ES-I3 (cell line): ENCODE data around the gene FAM107B.
"Not testable (repeated sequence)": the region's sequence is repeated elsewhere in the genome, so short reads cannot be mapped to it uniquely, and the experiment has no call there.

ENCODE experiments used
- H3K36me3 ChIP-seq: 2 replicates; pipeline ENCODE4 v1.6.1; 2013; ENCODE audit warnings: mild to moderate bottlenecking, low read length, control low read depth, moderate library complexity; ENCODE audit not compliant: insufficient read depth
- H3K4me1 ChIP-seq: 2 replicates; pipeline ENCODE4 v1.6.1; 2013; ENCODE audit warnings: mild to moderate bottlenecking, control low read depth, low read length; ENCODE audit not compliant: insufficient read depth
- H3K9ac ChIP-seq: 2 replicates; pipeline ENCODE4 v1.6.1; 2013; ENCODE audit warnings: low read depth, mild to moderate bottlenecking, low read length, moderate library complexity
- H3K9me3 ChIP-seq: 2 replicates; pipeline ENCODE4 v1.6.1; 2013; ENCODE audit warnings: mild to moderate bottlenecking, low read length, moderate library complexity; ENCODE audit not compliant: control insufficient read depth, insufficient read depth

Gene FAM107B

GRCh38 chr10:14661818-14662217 lies 112.9 kb downstream of the FAM107B start:
- Histone ChIP-seq H3K4me1 (no peaks in the 10 kb centered on the region), H3K9me3 (no peaks in the 10 kb centered on the region), H3K36me3 (no peaks in the 10 kb centered on the region), H3K9ac (no peak overlapping the region)

DNA sequence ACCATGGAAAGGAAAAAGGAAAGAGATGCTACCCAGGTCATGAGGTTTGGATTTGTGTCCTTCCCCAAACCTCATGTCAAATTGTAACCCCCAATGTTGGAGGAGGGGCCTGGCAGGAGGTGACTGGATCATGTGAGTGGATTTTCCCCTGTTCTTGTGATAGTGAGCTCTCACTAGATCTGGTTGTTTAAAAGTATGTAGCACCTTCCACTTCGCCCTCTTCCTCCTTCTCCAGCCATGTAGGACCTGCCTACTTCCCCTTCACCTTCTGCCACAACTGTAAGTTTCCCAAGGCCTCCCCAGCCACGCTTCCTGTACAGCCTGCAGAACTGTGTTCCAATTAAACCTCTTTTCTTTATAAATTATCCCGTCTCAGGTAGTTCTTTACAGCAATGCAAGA lies 113.9 kb downstream of the FAM107B start:
- Histone ChIP-seq H3K9ac (no peak overlapping the region), H3K9me3 (no peaks in the 10 kb centered on the region), H3K4me1 (no peaks in the 10 kb centered on the region), H3K36me3 (no peaks in the 10 kb centered on the region)

- H3K9ac ChIP-seq, result no peak overlapping the region
- H3K4me1 ChIP-seq, result no peaks in the 10 kb centered on the region
- H3K9me3 ChIP-seq, result no peaks in the 10 kb centered on the region
- no peaks in the 10 kb centered on the region for H3K36me3 ChIP-seq
Observed at GRCh38 chr10:14659626-14660196, 115.0 kb downstream of the FAM107B start.

GRCh38 chr10:14659137-14659536 lies 115.6 kb downstream of the FAM107B start:
- H3K9ac ChIP-seq, H3K9me3 ChIP-seq, H3K4me1 ChIP-seq, H3K36me3 ChIP-seq: not testable (repeated sequence)

DNA sequence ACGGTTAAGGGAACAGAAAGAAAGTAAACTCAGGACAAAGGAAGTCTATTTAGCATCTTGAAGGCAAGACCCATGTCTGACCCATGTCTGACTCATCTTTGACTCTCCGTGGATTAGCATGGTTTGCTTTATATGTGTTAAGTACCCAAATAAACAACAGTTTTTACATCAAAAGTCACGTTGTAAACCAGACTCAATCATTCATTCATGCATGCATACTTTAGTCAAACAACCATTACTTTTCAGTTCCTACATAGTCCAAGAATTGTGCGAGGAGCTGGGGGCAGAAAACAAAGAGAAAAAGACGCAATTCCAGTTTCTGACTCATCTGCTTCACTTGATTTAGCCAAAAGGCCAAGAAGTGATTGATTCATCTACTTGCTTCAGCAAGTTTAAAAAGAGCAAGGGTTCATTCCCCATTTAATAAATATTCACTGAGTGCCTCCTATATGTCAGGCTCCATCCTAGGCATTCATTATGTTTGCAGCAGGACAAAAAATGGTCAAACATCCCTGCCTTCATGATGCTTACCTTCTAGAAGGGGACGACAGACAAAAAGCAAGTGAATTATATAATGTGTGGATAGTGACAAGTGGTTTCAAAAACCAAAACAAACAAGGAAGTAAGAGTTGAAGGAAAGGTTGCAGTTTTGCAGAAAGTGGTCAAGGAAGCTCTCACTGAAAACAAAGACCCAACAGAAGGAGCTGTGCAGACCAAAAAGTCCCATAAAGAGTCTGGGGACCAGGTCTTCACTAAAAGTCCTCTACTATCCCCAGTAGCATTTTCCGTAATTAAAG lies 116.2 kb downstream of the FAM107B start:
- H3K9ac ChIP-seq, result no peak overlapping the region

GRCh38 chr10:14656052-14656730 lies 118.5 kb downstream of the FAM107B start:
- H3K4me1 ChIP-seq, result peaks cover 12% of the 10 kb centered on the region
- H3K9ac ChIP-seq, result no peak overlapping the region
- H3K9me3 ChIP-seq, result no peaks in the 10 kb centered on the region
- H3K36me3 ChIP-seq, result no peaks in the 10 kb centered on the region

More for the DNA sequence above, 116.2 kb downstream of the FAM107B start:
- no peaks in the 10 kb centered on the region for H3K36me3 ChIP-seq
- no peaks in the 10 kb centered on the region for H3K9me3 ChIP-seq
- peaks cover 7% of the 10 kb centered on the region; the same call in 1 of the 2 replicates for H3K4me1 ChIP-seq

GRCh38 chr10:14654821-14655382 lies 119.8 kb downstream of the FAM107B start:
- Histone ChIP-seq H3K9me3 (no peaks in the 10 kb centered on the region), H3K9ac (no peak overlapping the region), H3K4me1 (peaks cover 12% of the 10 kb centered on the region), H3K36me3 (no peaks in the 10 kb centered on the region)

DNA sequence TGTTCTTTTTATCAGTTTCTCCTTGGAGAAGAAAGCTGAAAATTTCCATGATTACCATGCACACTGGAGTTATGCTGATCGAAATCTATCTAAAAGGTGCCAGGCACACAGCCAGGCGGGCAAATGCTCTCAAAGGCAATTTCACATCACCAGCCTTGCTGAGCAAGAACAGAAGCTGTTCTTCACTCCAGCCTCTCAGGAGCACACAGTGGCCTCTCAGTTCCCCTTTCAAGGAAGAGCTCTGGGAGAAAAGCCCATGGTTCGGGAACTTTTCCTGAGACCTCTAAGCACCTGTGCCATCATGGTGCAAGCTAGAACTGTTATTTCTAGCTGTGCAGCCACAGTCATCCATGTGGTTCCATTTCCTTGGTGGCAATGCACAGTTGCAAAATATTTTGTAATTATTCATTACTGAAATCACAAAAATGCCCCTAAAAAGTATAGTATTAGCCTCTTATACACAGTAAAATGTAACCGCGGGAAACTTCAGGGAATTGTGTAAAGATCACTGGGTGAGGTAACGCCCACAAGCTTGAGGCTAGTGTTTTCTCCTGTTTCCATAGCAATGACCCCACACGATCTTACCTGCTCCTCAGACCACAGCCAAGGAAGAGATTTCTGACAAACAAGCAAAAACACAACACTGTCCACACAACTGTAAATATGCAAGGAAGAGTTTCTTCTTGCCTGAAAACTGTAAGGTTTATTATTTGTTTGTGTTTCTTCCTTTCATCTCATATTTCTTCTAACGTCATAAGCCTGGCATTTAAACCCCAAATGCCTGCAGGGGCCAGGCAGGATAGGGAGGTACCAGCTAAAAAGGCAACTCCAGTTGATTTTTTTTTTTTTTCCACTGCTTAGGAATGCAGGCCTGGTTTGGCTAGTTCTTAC lies 121.2 kb downstream of the FAM107B start:
- no peaks in the 10 kb centered on the region for H3K9me3 ChIP-seq
- no peaks in the 10 kb centered on the region for H3K36me3 ChIP-seq
- peaks cover 19% of the 10 kb centered on the region for H3K4me1 ChIP-seq
- H3K9ac ChIP-seq, result no peak overlapping the region

DNA sequence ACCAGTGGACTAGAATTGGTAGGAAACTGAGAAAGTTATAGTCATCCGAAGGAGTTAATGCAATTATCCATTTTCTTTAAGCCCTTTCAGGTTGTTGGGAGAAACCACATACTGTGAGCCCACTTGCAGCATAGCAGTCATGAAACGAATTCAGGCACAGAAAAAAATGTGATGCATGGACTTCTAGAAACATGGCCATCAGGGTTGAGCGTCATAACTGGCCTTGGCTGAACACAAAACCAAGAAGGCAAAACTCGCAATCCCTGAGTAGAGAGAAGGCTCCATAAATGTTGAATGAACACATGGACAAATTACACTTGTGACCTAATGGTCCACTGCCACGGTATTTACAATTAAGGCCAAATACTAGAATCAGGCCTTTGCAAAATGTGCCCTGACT lies 121.9 kb downstream of the FAM107B start:
- H3K9ac ChIP-seq, result no peak overlapping the region
- H3K4me1 ChIP-seq, result peaks cover 22% of the 10 kb centered on the region
- no peaks in the 10 kb centered on the region for H3K36me3 ChIP-seq
- no peaks in the 10 kb centered on the region for H3K9me3 ChIP-seq

- H3K4me1 ChIP-seq, result peaks cover 22% of the 10 kb centered on the region
- no peaks in the 10 kb centered on the region for H3K36me3 ChIP-seq
- H3K9ac ChIP-seq, result no peak overlapping the region
- H3K9me3 ChIP-seq, result no peaks in the 10 kb centered on the region
Observed at GRCh38 chr10:14652067-14652466, 122.6 kb downstream of the FAM107B start.

- Histone ChIP-seq H3K9me3 (no peaks in the 10 kb centered on the region), H3K9ac (no peak overlapping the region), H3K4me1 (peaks cover 26% of the 10 kb centered on the region), H3K36me3 (no peaks in the 10 kb centered on the region)
Observed at GRCh38 chr10:14649739-14650138, 125.0 kb downstream of the FAM107B start.

GRCh38 chr10:14648946-14649345 lies 125.8 kb downstream of the FAM107B start:
- Histone ChIP-seq H3K9me3 (no peaks in the 10 kb centered on the region), H3K36me3 (no peaks in the 10 kb centered on the region), H3K4me1 (peaks cover 24% of the 10 kb centered on the region), H3K9ac (no peak overlapping the region)

DNA sequence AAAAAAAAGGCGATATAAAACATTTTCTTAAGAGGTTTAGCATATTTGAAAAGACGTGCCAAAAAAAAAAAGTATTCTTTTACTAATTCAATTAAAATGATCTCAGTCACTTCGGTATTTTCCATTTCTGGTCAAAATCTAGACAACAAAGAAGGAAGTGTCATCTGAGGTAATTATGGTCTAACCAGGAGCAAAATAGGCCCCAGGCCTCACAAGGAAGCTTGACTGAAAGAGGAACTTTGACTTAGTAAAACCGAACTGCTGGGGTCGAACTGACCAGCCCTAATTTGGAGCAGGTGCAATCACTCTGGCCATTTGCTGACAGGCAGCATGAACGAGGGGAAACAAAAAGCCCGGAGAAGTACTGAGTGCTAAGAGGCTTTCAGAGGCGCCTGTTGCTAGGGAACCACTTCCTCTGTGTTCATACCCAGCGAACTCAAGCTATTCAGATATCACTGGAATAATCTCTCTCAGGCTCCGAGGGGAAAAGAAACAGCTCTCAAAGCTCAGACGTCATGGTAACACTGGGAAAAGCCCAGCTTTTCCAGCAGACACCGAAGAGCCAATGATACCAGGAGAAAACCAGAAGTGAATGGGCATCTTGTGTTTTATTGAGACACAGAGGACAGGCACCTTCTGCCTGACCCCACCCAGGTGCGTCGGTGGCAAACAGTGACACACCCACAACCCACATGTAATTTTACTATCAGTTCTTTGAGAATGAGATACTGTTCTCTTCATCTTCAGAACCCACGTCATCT lies 126.5 kb downstream of the FAM107B start:
- Histone ChIP-seq H3K9me3 (no peaks in the 10 kb centered on the region), H3K36me3 (no peaks in the 10 kb centered on the region), H3K4me1 (peaks cover 16% of the 10 kb centered on the region), H3K9ac (no peak overlapping the region)
